Measurements from ENCODE around the gene TMEM107.

The TMEM107 gene

GRCh38 chr17:8137645-8138373 is 38.4 kb downstream of the TMEM107 start:
- POLR2A ChIA-PET, result interaction anchor here (1.1 to 4.1 kb wide), 4 partner anchors 18 to 36 kb away, joined by 6 to 23 read pairs (median 16); no protein-coding TSS in a partner anchor
- CTCF ChIA-PET, result interaction anchor here (0.6 to 22.4 kb wide), 12 partner anchors 10 to 206 kb away, joined by 3 to 292 read pairs (median 5); partner anchors contain the start of genes ALOXE3, CNTROB, HES7 and PER1
- peak overlapping the region in 6 of 7 experiments; percentile 58 to 81 (median 72) for H3K4me3 ChIP-seq (ENCODE audit: control insufficient read depth in 1 of 7, extremely low read depth in 1 of 7, insufficient read depth in 4 of 7, low read depth in 2 of 7, low read length in 6 of 7)
- 34% methylated on average over 13 of the region's 21 CpGs for WGBS (ENCODE audit: insufficient coverage)
- H3K36me3 ChIP-seq (ENCODE audit: control insufficient read depth in 4 of 4, insufficient read depth in 4 of 4, low read length in 3 of 4), result peaks cover 0 to 27% (median 22%) of the 10 kb centered on the region in 4 experiments
- no peak for DNase-seq
- no peaks in the 10 kb centered on the region for H3K27me3 ChIP-seq (replicated peaks in 2 of 5; ENCODE audit: control insufficient read depth in 4 of 5, insufficient read depth in 5 of 5, low read length in 4 of 5)
- H3K27ac ChIP-seq (ENCODE audit: insufficient read depth in 1 of 2, low read depth in 1 of 2, low read length in 2 of 2, poor library complexity in 1 of 2, severe bottlenecking in 2 of 2), result peak overlapping the region in 1 of 2 experiments; percentile 14
- H3K9me3 ChIP-seq (ENCODE audit: control extremely low read depth in 1 of 5, control insufficient read depth in 4 of 5, insufficient read depth in 2 of 5, low read depth in 1 of 5, low read length in 4 of 5), result no peaks in the 10 kb centered on the region
- peaks cover 5 to 23% (median 20%) of the 10 kb centered on the region in 4 experiments for H3K4me1 ChIP-seq (ENCODE audit: control extremely low read depth in 1 of 4, control insufficient read depth in 4 of 4, insufficient read depth in 4 of 4, low read length in 3 of 4)

- Histone ChIP-seq H3K4me1 (ENCODE audit: control extremely low read depth in 1 of 4, control insufficient read depth in 4 of 4, insufficient read depth in 4 of 4, low read length in 3 of 4) (peaks cover 5 to 14% (median 12%) of the 10 kb centered on the region in 4 experiments), H3K9me3 (ENCODE audit: control extremely low read depth in 1 of 5, control insufficient read depth in 4 of 5, insufficient read depth in 2 of 5, low read depth in 1 of 5, low read length in 4 of 5) (no peaks in the 10 kb centered on the region), H3K4me3 (ENCODE audit: control insufficient read depth in 1 of 7, extremely low read depth in 1 of 7, insufficient read depth in 4 of 7, low read depth in 2 of 7, low read length in 6 of 7) (no peak overlapping the region), H3K36me3 (ENCODE audit: control insufficient read depth in 4 of 4, insufficient read depth in 4 of 4, low read length in 3 of 4) (no peaks in the 10 kb centered on the region), H3K27ac (ENCODE audit: insufficient read depth in 1 of 2, low read depth in 1 of 2, low read length in 2 of 2, poor library complexity in 1 of 2, severe bottlenecking in 2 of 2) (no peak overlapping the region), H3K27me3 (replicated peaks in 2 of 5; ENCODE audit: control insufficient read depth in 4 of 5, insufficient read depth in 5 of 5, low read length in 4 of 5) (peaks cover 0 to 4% (median 0%) of the 10 kb centered on the region in 5 experiments)
- DNase-seq, result no peak
- CTCF ChIA-PET, result interaction anchor here (1.3 to 22.4 kb wide), 3 partner anchors 10 to 72 kb away, joined by 4 to 292 read pairs (median 6); partner anchors contain the start of genes HES7, PER1 and VAMP2
- POLR2A ChIA-PET, result no interaction called here
- WGBS (ENCODE audit: insufficient coverage), result 95% methylated on average over 3 of the region's 4 CpGs
These were observed 42.2 kb downstream of the TMEM107 start for GRCh38 chr17:8133941-8134340.

- H3K27me3 ChIP-seq (replicated peaks in 2 of 5; ENCODE audit: control insufficient read depth in 4 of 5, insufficient read depth in 5 of 5, low read length in 4 of 5), result peaks cover 0 to 4% (median 0%) of the 10 kb centered on the region in 5 experiments
- H3K27ac ChIP-seq (ENCODE audit: insufficient read depth in 1 of 2, low read depth in 1 of 2, low read length in 2 of 2, poor library complexity in 1 of 2, severe bottlenecking in 2 of 2), result no peak overlapping the region
- H3K4me3 ChIP-seq (ENCODE audit: control insufficient read depth in 1 of 7, extremely low read depth in 1 of 7, insufficient read depth in 4 of 7, low read depth in 2 of 7, low read length in 6 of 7), result no peak overlapping the region
- DNase-seq, result no peak
- peaks cover 4 to 12% (median 11%) of the 10 kb centered on the region in 4 experiments for H3K4me1 ChIP-seq (ENCODE audit: control extremely low read depth in 1 of 4, control insufficient read depth in 4 of 4, insufficient read depth in 4 of 4, low read length in 3 of 4)
- WGBS (ENCODE audit: insufficient coverage), result 92% methylated on average over 6 of the region's 12 CpGs
- POLR2A ChIA-PET, result interaction anchor here (0.7 kb wide), 1 partner anchor 134 kb away, joined by 3 read pairs; no protein-coding TSS in a partner anchor
- CTCF ChIA-PET, result interaction anchor here (0.6 to 22.4 kb wide), 4 partner anchors 8 to 72 kb away, joined by 3 to 292 read pairs (median 5); partner anchors contain the start of genes HES7, PER1 and VAMP2
- no peaks in the 10 kb centered on the region for H3K9me3 ChIP-seq (ENCODE audit: control extremely low read depth in 1 of 5, control insufficient read depth in 4 of 5, insufficient read depth in 2 of 5, low read depth in 1 of 5, low read length in 4 of 5)
- H3K36me3 ChIP-seq (ENCODE audit: control insufficient read depth in 4 of 4, insufficient read depth in 4 of 4, low read length in 3 of 4), result no peaks in the 10 kb centered on the region
These were observed 42.8 kb downstream of the TMEM107 start for GRCh38 chr17:8133399-8133798.

GRCh38 chr17:8131844-8132441 is 44.2 kb downstream of the TMEM107 start:
- H3K4me1 ChIP-seq (ENCODE audit: control extremely low read depth in 1 of 4, control insufficient read depth in 4 of 4, insufficient read depth in 4 of 4, low read length in 3 of 4), result peaks cover 0 to 6% (median 5%) of the 10 kb centered on the region in 4 experiments
- H3K9me3 ChIP-seq (ENCODE audit: control extremely low read depth in 1 of 5, control insufficient read depth in 4 of 5, insufficient read depth in 2 of 5, low read depth in 1 of 5, low read length in 4 of 5), result no peaks in the 10 kb centered on the region
- CTCF ChIA-PET, result interaction anchor here (0.6 to 22.4 kb wide), 4 partner anchors 8 to 34 kb away, joined by 3 to 292 read pairs (median 4); partner anchors contain the start of genes HES7, PER1 and VAMP2
- DNase-seq, result no peak
- no peak overlapping the region for H3K27ac ChIP-seq (ENCODE audit: insufficient read depth in 1 of 2, low read depth in 1 of 2, low read length in 2 of 2, poor library complexity in 1 of 2, severe bottlenecking in 2 of 2)
- H3K27me3 ChIP-seq (replicated peaks in 2 of 5; ENCODE audit: control insufficient read depth in 4 of 5, insufficient read depth in 5 of 5, low read length in 4 of 5), result peaks cover 0 to 4% (median 3%) of the 10 kb centered on the region in 5 experiments
- H3K36me3 ChIP-seq (ENCODE audit: control insufficient read depth in 4 of 4, insufficient read depth in 4 of 4, low read length in 3 of 4), result no peaks in the 10 kb centered on the region
- H3K4me3 ChIP-seq (ENCODE audit: control insufficient read depth in 1 of 7, extremely low read depth in 1 of 7, insufficient read depth in 4 of 7, low read depth in 2 of 7, low read length in 6 of 7), result no peak overlapping the region
- POLR2A ChIA-PET, result interaction anchor here (0.6 kb wide), 1 partner anchor 138 kb away, joined by 4 read pairs; no protein-coding TSS in a partner anchor
- 100% methylated on average over 2 of the region's 3 CpGs for WGBS (ENCODE audit: insufficient coverage)

- 93% methylated on average over 13 of the region's 14 CpGs for WGBS (ENCODE audit: insufficient coverage)
- no peak for DNase-seq
- Histone ChIP-seq H3K4me3 (ENCODE audit: control insufficient read depth in 1 of 7, extremely low read depth in 1 of 7, insufficient read depth in 4 of 7, low read depth in 2 of 7, low read length in 6 of 7) (no peak overlapping the region), H3K27me3 (replicated peaks in 2 of 5; ENCODE audit: control insufficient read depth in 4 of 5, insufficient read depth in 5 of 5, low read length in 4 of 5) (peaks cover 7 to 26% (median 19%) of the 10 kb centered on the region in 5 experiments), H3K4me1 (ENCODE audit: control extremely low read depth in 1 of 4, control insufficient read depth in 4 of 4, insufficient read depth in 4 of 4, low read length in 3 of 4) (peaks cover 12 to 39% (median 38%) of the 10 kb centered on the region in 4 experiments), H3K27ac (ENCODE audit: insufficient read depth in 1 of 2, low read depth in 1 of 2, low read length in 2 of 2, poor library complexity in 1 of 2, severe bottlenecking in 2 of 2) (no peak overlapping the region), H3K36me3 (ENCODE audit: control insufficient read depth in 4 of 4, insufficient read depth in 4 of 4, low read length in 3 of 4) (no peaks in the 10 kb centered on the region), H3K9me3 (ENCODE audit: control extremely low read depth in 1 of 5, control insufficient read depth in 4 of 5, insufficient read depth in 2 of 5, low read depth in 1 of 5, low read length in 4 of 5) (no peaks in the 10 kb centered on the region)
- POLR2A ChIA-PET, result interaction anchor here (0.6 kb wide), 1 partner anchor 13 kb away, joined by 3 read pairs; no protein-coding TSS in a partner anchor
- CTCF ChIA-PET, result interaction anchor here (1.6 to 4.7 kb wide), 2 partner anchors 9 to 30 kb away, joined by 4 to 48 read pairs; no protein-coding TSS in a partner anchor
These were observed 47.9 kb downstream of the TMEM107 start for GRCh38 chr17:8128125-8128784.

- Histone ChIP-seq H3K4me3 (ENCODE audit: control insufficient read depth in 1 of 7, extremely low read depth in 1 of 7, insufficient read depth in 4 of 7, low read depth in 2 of 7, low read length in 6 of 7) (peak overlapping the region; percentile 74 to 93 (median 82)), H3K27me3 (replicated peaks in 2 of 5; ENCODE audit: control insufficient read depth in 4 of 5, insufficient read depth in 5 of 5, low read length in 4 of 5) (peaks cover 7 to 42% (median 25%) of the 10 kb centered on the region in 5 experiments), H3K27ac (ENCODE audit: insufficient read depth in 1 of 2, low read depth in 1 of 2, low read length in 2 of 2, poor library complexity in 1 of 2, severe bottlenecking in 2 of 2) (peak overlapping the region in 1 of 2 experiments; percentile 49), H3K36me3 (ENCODE audit: control insufficient read depth in 4 of 4, insufficient read depth in 4 of 4, low read length in 3 of 4) (no peaks in the 10 kb centered on the region), H3K4me1 (ENCODE audit: control extremely low read depth in 1 of 4, control insufficient read depth in 4 of 4, insufficient read depth in 4 of 4, low read length in 3 of 4) (peaks cover 12 to 56% (median 55%) of the 10 kb centered on the region in 4 experiments), H3K9me3 (ENCODE audit: control extremely low read depth in 1 of 5, control insufficient read depth in 4 of 5, insufficient read depth in 2 of 5, low read depth in 1 of 5, low read length in 4 of 5) (no peaks in the 10 kb centered on the region)
- WGBS (ENCODE audit: insufficient coverage), result 0% methylated on average over 23 of the region's 45 CpGs
- CTCF ChIA-PET, result interaction anchor here (0.6 to 4.7 kb wide), 7 partner anchors 10 to 95 kb away, joined by 3 to 48 read pairs (median 4); no protein-coding TSS in a partner anchor
- POLR2A ChIA-PET, result interaction anchor here (0.9 to 1.5 kb wide), 3 partner anchors 13 to 47 kb away, joined by 3 to 4 read pairs (median 3); no protein-coding TSS in a partner anchor
- peak in 2 of 3 donors; percentile 63 to 65 for DNase-seq
These were observed 49.6 kb downstream of the TMEM107 start for GRCh38 chr17:8126491-8127066.

Data from common myeloid progenitor, CD34-positive (primary cell).